H1 (cell line): ENCODE measurements around the gene NLGN4Y. TPM values are rescaled to one million over a fixed set of nuclear protein-coding genes. Genes with fewer than 3 reads are reported as not detected.

Source experiments
- CTCF ChIA-PET: fragments of 300-600 bp; sonication (Branson Sonifier 250); formaldehyde crosslinking; loops from one replicate; lab custom pipeline; 2021; ENCODE audit not compliant: partially characterized antibody; lab: Charles Lee
- POLR2A ChIA-PET: fragments of 300-600 bp; sonication (Branson Sonifier 250); formaldehyde crosslinking; loops from one replicate; lab custom pipeline; 2021; ENCODE audit warnings: inconsistent platforms; ENCODE audit not compliant: partially characterized antibody; lab: Charles Lee
- DNase-seq, 2 experiments: peaks; one replicate each; pipeline versions ENCODE4 v3.0.0 to v3.0.0-alpha.2; 2010 to 2022; ENCODE audit warnings: low spot score in 2 of 2, low read depth in 1 of 2, mixed read lengths in 1 of 2
- FAIRE-seq: peaks from 2 replicates; lab custom pipeline; 2011; peaks lifted over from hg19 to GRCh38; lab: Jason Lieb, UNC
- H2AFZ ChIP-seq: 2 replicates; pipeline ENCODE4 v1.8.1; 2012; ENCODE audit warnings: low read length, inconsistent platforms
- H2AK5ac ChIP-seq: 2 replicates; pipeline ENCODE4 v1.6.1; 2013; ENCODE audit warnings: low read depth, low read length
- H2BK120ac ChIP-seq: replicated peaks from 2 replicates; pipeline ENCODE3; 2013; ENCODE audit warnings: low read depth, low read length, inconsistent platforms
- H2BK12ac ChIP-seq: 2 replicates; pipeline ENCODE4 v1.6.1; 2013; ENCODE audit warnings: low read depth, low read length
- H2BK15ac ChIP-seq: 2 replicates; pipeline ENCODE4 v1.6.1; 2013; ENCODE audit warnings: low read length
- H2BK20ac ChIP-seq: 2 replicates; pipeline ENCODE4 v1.6.1; 2013; ENCODE audit warnings: low read length
- H2BK5ac ChIP-seq: 2 replicates; pipeline ENCODE4 v1.6.1; 2013; ENCODE audit warnings: low read depth, low read length
- H3K14ac ChIP-seq: 2 replicates; pipeline ENCODE4 v1.6.1; 2013; ENCODE audit warnings: inconsistent platforms; ENCODE audit not compliant: insufficient read length
- H3K18ac ChIP-seq: 2 replicates; pipeline ENCODE4 v1.6.1; 2013; ENCODE audit warnings: low read length; ENCODE audit errors: extremely low read depth
- H3K23ac ChIP-seq: 2 replicates; pipeline ENCODE4 v1.6.1; 2013; ENCODE audit warnings: inconsistent platforms; ENCODE audit not compliant: insufficient read length
- H3K23me2 ChIP-seq: 2 replicates; pipeline ENCODE4 v1.6.1; 2013; ENCODE audit warnings: low read depth, low read length
- H3K27ac ChIP-seq: 2 replicates; pipeline ENCODE4 v1.6.1; 2011; ENCODE audit warnings: low read depth, low read length, inconsistent platforms
- H3K27me3 ChIP-seq, 4 experiments: replicated peaks in 1 of 4; 1 replicate in 1 of 4; 2 replicates in 3 of 4; pipeline versions ENCODE4 v1.6.1 to v1.8.1; 2011 to 2013; ENCODE audit warnings: low read length in 3 of 4, mild to moderate bottlenecking in 3 of 4, inconsistent platforms in 2 of 4, mixed read lengths in 2 of 4, moderate library complexity in 1 of 4; ENCODE audit not compliant: control insufficient read depth in 3 of 4, insufficient read depth in 3 of 4; ENCODE audit errors: extremely low read depth in 1 of 4
- H3K36me3 ChIP-seq, 4 experiments: 2 replicates each; pipeline versions ENCODE4 v1.6.1 to v1.8.1; 2011 to 2013; ENCODE audit warnings: mild to moderate bottlenecking in 4 of 4, low read length in 3 of 4, moderate library complexity in 2 of 4, control low read depth in 1 of 4, inconsistent platforms in 1 of 4; ENCODE audit not compliant: insufficient read depth in 4 of 4, control insufficient read depth in 2 of 4
- H3K4ac ChIP-seq: replicated peaks from 2 replicates; pipeline ENCODE3; 2013; ENCODE audit warnings: low read length, low read depth, mixed read lengths, inconsistent platforms; ENCODE audit not compliant: insufficient read length
- H3K4me1 ChIP-seq, 4 experiments: replicated peaks in 1 of 4; 1 replicate in 1 of 4; 2 replicates in 3 of 4; pipeline versions ENCODE4 v1.6.1 to v1.8.1; 2011 to 2013; ENCODE audit warnings: low read length in 3 of 4, inconsistent platforms in 2 of 4, mixed read lengths in 1 of 4; ENCODE audit not compliant: insufficient read depth in 4 of 4, control insufficient read depth in 3 of 4
- H3K4me2 ChIP-seq, 2 experiments: 2 replicates each; pipeline versions ENCODE4 v1.6.1 to v1.8.1; 2011 to 2013; ENCODE audit warnings: low read depth in 2 of 2, low read length in 2 of 2, control low read depth in 1 of 2, inconsistent platforms in 1 of 2, mild to moderate bottlenecking in 1 of 2; ENCODE audit not compliant: insufficient read depth in 1 of 2
- H3K4me3 ChIP-seq, 4 experiments: fragments of 200-600, 300-600 bp in 1 of 4; sonication (generic), shearing (Covaris generic), sonication (Bioruptor Twin) in 1 of 4; 2 replicates each; pipeline versions ENCODE4 v1.5.1 to v1.8.1; 2011 to 2016; ENCODE audit warnings: low read length in 4 of 4, low read depth in 3 of 4, control low read depth in 2 of 4, inconsistent platforms in 2 of 4, mild to moderate bottlenecking in 2 of 4, mixed read lengths in 1 of 4, moderate library complexity in 1 of 4; ENCODE audit not compliant: insufficient read depth in 2 of 4; ENCODE audit errors: extremely low read depth in 1 of 4
- H3K56ac ChIP-seq: replicated peaks from 2 replicates; pipeline ENCODE3; 2013; ENCODE audit warnings: low read depth, mild to moderate bottlenecking, mixed read lengths, low read length, inconsistent platforms; ENCODE audit not compliant: insufficient read length
- H3K79me1 ChIP-seq: 2 replicates; pipeline ENCODE4 v1.6.1; 2013; ENCODE audit warnings: low read depth, low read length, control low read depth
- H3K79me2 ChIP-seq, 2 experiments: 2 replicates each; pipeline versions ENCODE4 v1.6.1 to v1.8.1; 2012 to 2013; ENCODE audit warnings: low read length in 2 of 2, mild to moderate bottlenecking in 2 of 2, inconsistent platforms in 1 of 2; ENCODE audit not compliant: insufficient read depth in 2 of 2, control insufficient read depth in 1 of 2
- H3K9ac ChIP-seq, 4 experiments: replicated peaks in 1 of 4; 1 replicate in 1 of 4; 2 replicates in 3 of 4; pipeline versions ENCODE4 v1.6.1 to v1.8.1; 2011 to 2013; ENCODE audit warnings: low read depth in 3 of 4, low read length in 3 of 4, control low read depth in 2 of 4, mild to moderate bottlenecking in 2 of 4, moderate library complexity in 2 of 4, inconsistent platforms in 1 of 4; ENCODE audit errors: extremely low read depth in 1 of 4
- H3K9me3 ChIP-seq, 2 experiments: 2 replicates each; pipeline versions ENCODE4 v1.6.1 to v1.8.1; 2012 to 2013; ENCODE audit warnings: mild to moderate bottlenecking in 2 of 2, moderate library complexity in 2 of 2, control low read depth in 1 of 2, inconsistent platforms in 1 of 2, low read depth in 1 of 2, low read length in 1 of 2, mixed read lengths in 1 of 2; ENCODE audit not compliant: insufficient read depth in 2 of 2
- H4K20me1 ChIP-seq, 2 experiments: replicated peaks in 1 of 2; 2 replicates each; pipeline versions ENCODE3 to v1.8.1; 2011 to 2013; ENCODE audit warnings: inconsistent platforms in 2 of 2, low read length in 2 of 2, mild to moderate bottlenecking in 1 of 2; ENCODE audit not compliant: insufficient read depth in 2 of 2, control insufficient read depth in 1 of 2
- H4K5ac ChIP-seq: 2 replicates; pipeline ENCODE4 v1.6.1; 2013; ENCODE audit warnings: low read length, low read depth, mixed read lengths, inconsistent platforms; ENCODE audit not compliant: insufficient read length
- H4K8ac ChIP-seq: 2 replicates; pipeline ENCODE4 v1.8.0; 2013; ENCODE audit warnings: mild to moderate bottlenecking, moderate library complexity, low read length, inconsistent platforms; ENCODE audit not compliant: insufficient read depth; ENCODE audit errors: extremely low read depth
- H4K91ac ChIP-seq: replicated peaks from 2 replicates; pipeline ENCODE3; 2013; ENCODE audit warnings: low read length, mixed read lengths, inconsistent platforms; ENCODE audit not compliant: insufficient read length
- SIX5 ChIP-seq: IDR thresholded peaks from 2 replicates; pipeline ENCODE4 v1.6.1; 2011; ENCODE audit warnings: mild to moderate bottlenecking, low read depth, low read length
- TAF7 ChIP-seq: optimal IDR thresholded peaks from 2 replicates; pipeline ENCODE3; 2011; ENCODE audit warnings: low read depth, mild to moderate bottlenecking, inconsistent platforms, low read length, moderate library complexity, borderline replicate concordance
- TEAD4 ChIP-seq: IDR thresholded peaks from 2 replicates; pipeline ENCODE4 v1.6.1; 2012; ENCODE audit warnings: low read depth, low read length, inconsistent platforms, mixed read lengths
- polyA plus RNA-seq, 7 experiments: library from polyadenylated mRNA; depleted of rRNA in 3 of 7; stranded (reverse) in 5 of 7; unstranded in 2 of 7; fragments of >200 nt in 5 of 7; fragments of 200-250 nt in 2 of 7; gene quantifications; 1 replicate in 5 of 7; 2 replicates in 1 of 7; 4 replicates in 1 of 7; pipeline versions ENCODE4 v1.2.1 to v1.2.3, GENCODE V29; 2011 to 2013; ENCODE audit warnings: missing spikeins in 2 of 7, mixed read lengths in 2 of 7
- total RNA-seq: library from RNA; stranded (reverse); fragmentation: NEBNext Ultra II Directional; extraction: Animal tissue kit (Norgen Biotek cat#: 25700); gene quantifications from 2 replicates; pipeline ENCODE4 v1.2.1, GENCODE V29; 2021
- TF ChIP-seq, protein P1 (sequence below), 3 experiments: IDR thresholded peaks; 1 replicate in 2 of 3; 2 replicates in 1 of 3; pipeline versions ENCODE4 v1.5.1 to v1.6.1; 2011; ENCODE audit warnings: low read length in 3 of 3, mild to moderate bottlenecking in 3 of 3, inconsistent platforms in 2 of 3, low read depth in 1 of 3, moderate library complexity in 1 of 3; ENCODE audit not compliant: insufficient read depth in 1 of 3; ENCODE audit errors: control extremely low read depth in 1 of 3

Gene NLGN4Y
- total and polyA plus RNA-seq, 2 of the 8 experiments (the other 6 are each of a cell fraction or from before 2014, with no cell fraction given), result 35.7 to 51.3 TPM

DNA sequence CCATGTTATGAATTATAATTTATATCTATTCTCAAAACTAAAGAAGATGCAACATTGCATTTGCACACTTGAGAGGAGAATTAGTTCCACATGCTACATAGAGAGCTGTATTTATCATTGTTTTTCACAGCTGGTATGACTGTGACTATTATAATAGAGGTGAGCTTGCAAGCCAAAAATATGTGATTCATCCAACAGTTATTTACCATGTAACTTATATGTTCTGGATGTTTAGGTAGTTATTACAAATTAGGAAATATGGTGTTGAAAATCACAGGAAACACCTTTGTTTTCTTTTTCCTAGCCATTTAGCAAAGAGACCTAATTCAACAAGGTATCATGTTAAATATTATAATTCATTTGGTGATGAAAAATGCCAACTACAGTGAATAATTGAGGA, 183.8 kb downstream of the NLGN4Y start:
- FAIRE-seq (no peak), DNase-seq (no peak)
- no peak overlapping the region for H2AK5ac ChIP-seq
- H3K79me1 ChIP-seq, result no peaks in the 10 kb centered on the region
- H3K56ac ChIP-seq, result no peak overlapping the region
- no peak overlapping the region for H3K4ac ChIP-seq
- H3K27ac ChIP-seq, result no peak overlapping the region
- H2BK15ac ChIP-seq, result no peak overlapping the region
- H3K9ac ChIP-seq, result no peak overlapping the region
- no peaks in the 10 kb centered on the region for H4K20me1 ChIP-seq
- no peaks in the 10 kb centered on the region for H3K23me2 ChIP-seq
- POLR2A ChIA-PET, result no interaction called here
- no peak overlapping the region for H2BK5ac ChIP-seq
- no peak overlapping the region for H4K5ac ChIP-seq
- H3K4me2 ChIP-seq, result no peak overlapping the region
- H3K36me3 ChIP-seq, result peaks cover 0 to 3% (median 0%) of the 10 kb centered on the region in 4 experiments; a peak in 1 of 8 replicates
- H3K4me3 ChIP-seq, result no peak overlapping the region
- no peak overlapping the region for H2BK120ac ChIP-seq
- no peak overlapping the region for H3K14ac ChIP-seq
- no peaks in the 10 kb centered on the region for H3K27me3 ChIP-seq
- H3K9me3 ChIP-seq, result no peaks in the 10 kb centered on the region; a peak in 1 of 4 replicates
- TF ChIP-seq SIX5, result no peak
- TF ChIP-seq, protein P1, sequence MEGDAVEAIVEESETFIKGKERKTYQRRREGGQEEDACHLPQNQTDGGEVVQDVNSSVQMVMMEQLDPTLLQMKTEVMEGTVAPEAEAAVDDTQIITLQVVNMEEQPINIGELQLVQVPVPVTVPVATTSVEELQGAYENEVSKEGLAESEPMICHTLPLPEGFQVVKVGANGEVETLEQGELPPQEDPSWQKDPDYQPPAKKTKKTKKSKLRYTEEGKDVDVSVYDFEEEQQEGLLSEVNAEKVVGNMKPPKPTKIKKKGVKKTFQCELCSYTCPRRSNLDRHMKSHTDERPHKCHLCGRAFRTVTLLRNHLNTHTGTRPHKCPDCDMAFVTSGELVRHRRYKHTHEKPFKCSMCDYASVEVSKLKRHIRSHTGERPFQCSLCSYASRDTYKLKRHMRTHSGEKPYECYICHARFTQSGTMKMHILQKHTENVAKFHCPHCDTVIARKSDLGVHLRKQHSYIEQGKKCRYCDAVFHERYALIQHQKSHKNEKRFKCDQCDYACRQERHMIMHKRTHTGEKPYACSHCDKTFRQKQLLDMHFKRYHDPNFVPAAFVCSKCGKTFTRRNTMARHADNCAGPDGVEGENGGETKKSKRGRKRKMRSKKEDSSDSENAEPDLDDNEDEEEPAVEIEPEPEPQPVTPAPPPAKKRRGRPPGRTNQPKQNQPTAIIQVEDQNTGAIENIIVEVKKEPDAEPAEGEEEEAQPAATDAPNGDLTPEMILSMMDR (IDR thresholded peaks at IDR 0.05; ENCODE audit: control extremely low read depth in 1 of 3, insufficient read depth in 1 of 3, low read depth in 1 of 3, low read length in 3 of 3), result no peak
- no peak for TF ChIP-seq TAF7
- no peak for TF ChIP-seq TEAD4
- H3K79me2 ChIP-seq, result peaks cover 0 to 8% of the 10 kb centered on the region in 2 experiments; a peak in 2 of 4 replicates
- no peak overlapping the region for H2BK20ac ChIP-seq
- H3K18ac ChIP-seq, result no peak overlapping the region
- H2AFZ ChIP-seq, result no peak overlapping the region
- no peak overlapping the region for H4K91ac ChIP-seq
- CTCF ChIA-PET, result no interaction called here
- H3K4me1 ChIP-seq, result no peaks in the 10 kb centered on the region
- no peak overlapping the region for H3K23ac ChIP-seq
- no peak overlapping the region for H4K8ac ChIP-seq
- no peak overlapping the region for H2BK12ac ChIP-seq
